ENCODE results near the gene RGS9. TPM values are rescaled to one million over a fixed set of nuclear protein-coding genes. Genes with fewer than 3 reads are reported as not detected.
"Not testable (repeated sequence)": the region's sequence is repeated elsewhere in the genome, so short reads cannot be mapped to it uniquely, and the experiment has no call there.

Gene RGS9
- polyA plus RNA-seq (2014; cell fraction: cytosol; rRNA removed), result 9.5 and 11.6 TPM in 2 replicates
- 5.3 and 5.7 TPM in 2 replicates for polyA plus RNA-seq (2014; cell fraction: nucleus; rRNA removed)

DNA sequence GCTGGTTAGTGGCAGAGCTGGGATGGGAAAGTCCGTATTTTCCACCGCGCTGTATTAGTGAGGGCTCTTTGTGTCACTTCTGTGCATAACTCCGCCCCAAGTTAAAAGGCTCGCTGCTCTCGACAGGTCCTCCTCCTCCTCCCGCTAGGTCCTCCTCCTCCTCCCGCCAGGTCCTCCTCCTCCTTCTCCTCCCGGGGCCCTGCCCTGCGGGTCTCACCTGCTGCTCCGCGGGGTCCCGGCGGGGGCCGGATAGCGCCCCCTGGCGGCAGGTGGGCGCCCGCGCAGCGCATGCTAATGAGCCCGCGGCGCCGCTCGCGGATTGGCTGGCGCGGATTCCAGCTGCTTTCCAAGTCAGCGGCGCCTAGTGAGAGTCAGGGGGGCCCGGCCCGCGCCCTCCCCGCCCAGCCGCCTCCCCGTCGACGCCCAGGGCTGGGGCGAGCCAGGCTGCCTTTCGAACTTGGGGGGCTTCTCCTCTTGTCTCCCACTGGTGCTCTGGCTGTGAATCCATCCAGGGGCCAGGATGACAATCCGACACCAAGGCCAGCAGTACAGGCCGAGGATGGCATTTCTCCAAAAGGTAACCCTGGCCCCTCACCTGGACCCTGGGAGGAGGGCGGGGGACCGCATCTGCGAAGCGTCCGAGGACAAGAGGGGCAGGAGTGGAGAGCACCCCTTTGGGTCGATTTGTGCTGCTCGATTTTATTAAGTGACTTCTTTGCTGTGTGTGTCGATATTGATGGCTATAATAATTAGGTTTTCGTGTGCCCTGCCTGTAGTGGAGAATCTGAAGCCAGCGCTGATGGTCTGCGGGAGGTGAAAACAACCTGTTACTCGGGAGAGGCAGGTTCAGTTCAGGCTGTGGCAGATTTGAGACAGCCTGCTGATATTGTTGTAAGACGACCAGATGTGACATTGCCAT, at the start of gene RGS9:
RGS9 (plus strand) TSS at position 350 of the 919 bp plus-strand sequence; CDS start at position 521, 171 bp downstream.
- peak; percentile 77 for DNase-seq (ENCODE audit: low spot score)

GRCh38 chr17:65088621-65089360, 48.4 kb upstream of the RGS9 start:
- DNase-seq (ENCODE audit: low spot score), result no peak

- DNase-seq (ENCODE audit: low spot score), result no peak
Observed at GRCh38 chr17:65092262-65092661, 44.9 kb upstream of the RGS9 start.

- not testable (repeated sequence) for DNase-seq (ENCODE audit: low spot score)
Observed at GRCh38 chr17:65092721-65093356, 44.3 kb upstream of the RGS9 start.

GRCh38 chr17:65093930-65094329, 43.2 kb upstream of the RGS9 start:
- DNase-seq (ENCODE audit: low spot score), result no peak

DNA sequence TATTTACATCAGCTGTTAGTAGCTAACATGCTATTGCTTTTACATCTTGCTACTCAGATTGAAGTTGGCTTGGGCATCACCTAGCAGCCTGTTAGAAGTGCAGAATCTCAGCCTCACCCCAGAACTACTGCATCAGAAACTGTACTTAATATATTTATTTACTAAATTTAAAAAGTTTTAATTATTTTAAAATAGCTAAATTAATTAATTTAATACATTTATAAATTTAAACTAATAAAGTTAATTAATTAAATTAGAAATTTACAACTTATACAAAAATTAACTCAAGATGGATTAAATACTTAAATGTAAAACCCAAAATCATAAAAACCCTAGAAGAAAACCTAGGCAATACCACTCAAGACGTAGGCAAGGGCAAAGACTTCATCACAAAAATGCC, 41.7 kb upstream of the RGS9 start:
- DNase-seq (ENCODE audit: low spot score), result no peak

DNA sequence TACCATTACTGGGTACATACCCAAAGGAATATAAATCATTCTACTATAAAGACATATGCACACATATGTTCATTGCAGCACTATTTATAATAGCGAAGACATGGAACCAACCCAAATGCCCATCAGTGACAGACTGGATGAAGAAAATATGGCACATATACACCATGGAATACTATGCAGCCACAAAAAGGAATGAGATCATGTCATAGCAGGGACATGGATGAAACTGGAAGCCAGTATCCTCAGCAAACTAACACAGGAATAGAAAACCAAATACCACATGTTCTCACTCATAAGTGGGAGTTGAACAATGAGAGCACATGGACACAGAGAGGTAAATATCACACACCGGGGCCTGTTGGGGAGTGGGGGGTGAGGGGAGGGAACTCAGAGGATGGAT, 40.8 kb upstream of the RGS9 start:
- not testable (repeated sequence) for DNase-seq (ENCODE audit: low spot score)

DNA sequence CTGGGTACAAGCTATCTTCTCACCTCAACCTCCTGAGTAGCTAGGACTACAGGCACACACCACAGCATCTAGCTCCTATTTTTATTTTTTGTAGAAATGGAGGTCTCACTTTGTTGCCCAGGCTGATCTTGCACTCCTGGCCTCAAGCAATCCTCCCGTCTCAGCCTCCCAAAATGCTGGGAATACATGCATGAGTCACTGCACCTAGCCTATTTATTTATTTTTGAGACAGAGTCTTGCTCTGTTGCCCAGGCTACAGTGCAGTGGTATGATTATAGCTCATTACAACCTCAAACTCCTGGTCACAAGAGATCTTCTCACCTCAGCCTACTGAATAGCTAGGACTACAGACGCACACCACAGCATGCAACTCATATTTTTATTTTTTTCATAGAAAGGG, 40.1 kb upstream of the RGS9 start:
- no peak for DNase-seq (ENCODE audit: low spot score)

DNA sequence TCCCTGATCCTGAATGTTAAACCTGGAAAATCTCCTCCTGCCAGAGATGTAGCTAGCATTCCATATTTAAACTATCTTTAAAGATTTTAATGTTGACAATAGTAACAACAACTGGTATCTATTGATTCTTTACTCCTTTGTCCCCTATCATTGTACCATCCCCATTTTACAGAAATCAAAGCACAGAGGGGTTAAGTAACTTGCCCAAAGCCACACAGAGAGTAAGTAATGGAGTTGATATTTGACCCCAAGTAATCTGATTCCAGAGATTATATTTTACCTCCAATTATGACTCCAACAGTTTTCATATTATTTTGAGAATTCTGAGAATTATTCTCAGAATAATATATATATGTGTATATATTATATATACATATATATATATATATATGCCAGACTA, 37.7 kb upstream of the RGS9 start:
- no peak for DNase-seq (ENCODE audit: low spot score)

DNA sequence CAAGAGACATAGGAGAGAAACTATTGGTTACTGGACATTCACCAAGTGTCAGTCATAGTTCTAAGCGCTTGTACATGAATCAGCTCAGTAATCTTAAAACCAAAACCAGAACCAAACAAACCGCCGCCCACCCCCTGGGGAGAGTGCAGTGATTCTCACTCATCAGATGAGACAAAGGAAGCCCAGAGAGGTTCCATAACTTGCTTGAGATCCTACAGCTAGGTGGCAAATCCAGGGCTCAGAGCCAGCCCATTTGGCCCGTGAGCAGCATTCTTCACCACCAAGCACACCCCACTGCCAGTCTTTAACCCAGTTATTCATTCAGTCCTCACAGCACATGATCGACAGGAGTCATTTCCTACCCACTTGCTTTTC, 37.2 kb upstream of the RGS9 start:
- DNase-seq (ENCODE audit: low spot score), result no peak

DNA sequence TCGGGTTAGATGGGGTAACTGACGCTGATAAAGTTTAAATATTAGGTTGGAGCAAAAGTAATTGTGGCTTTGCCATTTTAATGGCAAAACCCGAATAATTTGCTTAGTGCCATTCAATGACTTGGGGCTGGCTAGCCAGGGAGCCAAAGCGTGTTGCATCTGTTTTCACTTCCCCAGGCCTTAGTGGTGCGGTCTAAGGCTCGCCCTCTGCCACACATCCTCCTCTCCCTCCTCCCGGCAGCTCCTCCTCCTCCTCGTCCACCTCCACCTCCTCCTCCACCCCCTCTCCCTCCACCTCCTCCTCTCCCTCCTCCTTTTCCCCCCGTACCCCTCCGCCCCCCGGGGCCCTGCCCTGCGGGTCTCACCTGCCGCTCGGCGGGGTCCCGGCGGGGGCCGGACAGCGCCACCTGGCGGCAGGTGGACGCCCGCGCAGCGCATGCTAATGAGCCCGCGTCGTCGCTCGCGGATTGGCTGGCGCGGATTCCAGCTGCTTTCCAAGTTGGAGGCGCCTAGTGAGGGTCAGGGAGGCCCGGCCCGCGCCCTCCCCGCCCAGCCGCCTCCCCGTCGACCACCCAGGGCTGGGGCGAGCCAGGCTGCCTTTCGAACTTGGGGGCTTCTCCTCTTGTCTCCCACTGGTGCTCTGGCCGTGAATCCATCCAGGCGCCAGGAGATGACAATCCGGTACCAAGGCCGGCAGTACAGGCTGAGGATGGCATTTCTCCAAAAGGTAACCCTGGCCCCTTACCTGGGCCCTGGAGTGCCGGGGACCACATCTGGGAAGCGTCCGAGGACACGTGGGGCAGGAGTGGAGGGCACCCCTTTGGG, 36.6 kb upstream of the RGS9 start:
- DNase-seq (ENCODE audit: low spot score), result peak; percentile 83

GRCh38 chr17:65101371-65101770, 35.8 kb upstream of the RGS9 start:
- no peak for DNase-seq (ENCODE audit: low spot score)

- DNase-seq (ENCODE audit: low spot score), result no peak
Observed at GRCh38 chr17:65102235-65102634, 34.9 kb upstream of the RGS9 start.

GRCh38 chr17:65102788-65103187, 34.4 kb upstream of the RGS9 start:
- DNase-seq (ENCODE audit: low spot score), result no peak

- no peak for DNase-seq (ENCODE audit: low spot score)
Observed at GRCh38 chr17:65103431-65103830, 33.7 kb upstream of the RGS9 start.

DNA sequence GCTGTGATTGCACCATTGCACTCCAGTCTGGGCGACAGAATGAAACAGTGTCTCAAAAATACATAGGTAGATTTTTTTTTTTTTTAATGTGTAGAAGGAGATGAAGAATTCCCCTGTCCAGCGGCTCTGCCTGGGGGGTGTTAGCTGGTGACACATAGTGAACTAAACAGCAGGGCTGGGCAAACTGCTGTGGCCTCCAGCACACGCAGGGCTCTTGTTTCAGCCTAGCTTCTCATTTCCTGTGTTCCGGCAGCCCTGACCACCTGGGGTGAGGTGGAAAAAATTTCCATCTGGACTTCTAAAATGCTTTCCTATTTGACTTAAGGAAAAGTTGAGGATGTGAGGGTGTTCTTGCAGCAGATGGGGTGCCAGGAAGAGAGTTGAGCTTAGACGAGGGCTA, 33.3 kb upstream of the RGS9 start:
- DNase-seq (ENCODE audit: low spot score), result no peak

DNA sequence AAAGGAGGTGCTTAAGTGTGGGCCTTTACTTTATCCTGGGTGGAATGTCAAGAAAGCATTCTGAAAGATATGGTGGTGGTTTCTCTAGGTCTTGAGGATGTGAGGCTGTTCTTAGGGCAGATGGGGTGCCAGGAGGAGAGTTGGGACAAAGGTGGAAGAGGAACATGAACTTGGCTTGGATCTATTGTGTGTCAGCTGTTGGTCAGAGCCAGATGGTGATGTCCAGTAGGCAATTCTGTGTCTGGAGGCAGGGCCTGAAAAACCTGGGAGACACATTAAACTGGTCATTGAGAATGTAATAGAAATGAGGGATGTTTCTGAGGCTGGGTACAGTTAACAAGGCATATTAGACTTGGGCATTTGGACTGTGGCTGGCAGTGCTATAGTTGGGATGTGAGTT, 32.6 kb upstream of the RGS9 start:
- DNase-seq (ENCODE audit: low spot score), result no peak

- no peak for DNase-seq (ENCODE audit: low spot score)
Observed at GRCh38 chr17:65104973-65105372, 32.2 kb upstream of the RGS9 start.

GRCh38 chr17:65108152-65108551, 29.0 kb upstream of the RGS9 start:
- DNase-seq (ENCODE audit: low spot score), result no peak

DNA sequence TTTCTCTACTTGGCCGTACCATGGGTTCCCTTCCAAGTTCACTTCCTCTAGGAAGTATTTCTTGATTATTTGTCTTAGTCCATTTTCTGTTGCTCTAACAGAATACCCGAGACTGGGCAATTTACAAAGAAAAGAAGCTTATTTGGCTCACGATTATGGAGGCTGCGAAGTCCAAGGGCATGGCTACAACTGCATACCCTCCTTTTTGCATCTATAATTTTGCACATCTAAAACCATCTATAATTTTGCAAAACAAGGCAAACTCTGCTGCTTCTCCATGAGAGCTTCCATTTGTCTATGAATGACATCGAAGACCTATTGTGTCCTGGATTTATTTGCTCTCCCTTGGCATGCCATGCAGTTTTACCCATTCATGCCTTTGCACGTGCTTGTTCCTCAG, 27.6 kb upstream of the RGS9 start:
- DNase-seq (ENCODE audit: low spot score), result no peak

DNA sequence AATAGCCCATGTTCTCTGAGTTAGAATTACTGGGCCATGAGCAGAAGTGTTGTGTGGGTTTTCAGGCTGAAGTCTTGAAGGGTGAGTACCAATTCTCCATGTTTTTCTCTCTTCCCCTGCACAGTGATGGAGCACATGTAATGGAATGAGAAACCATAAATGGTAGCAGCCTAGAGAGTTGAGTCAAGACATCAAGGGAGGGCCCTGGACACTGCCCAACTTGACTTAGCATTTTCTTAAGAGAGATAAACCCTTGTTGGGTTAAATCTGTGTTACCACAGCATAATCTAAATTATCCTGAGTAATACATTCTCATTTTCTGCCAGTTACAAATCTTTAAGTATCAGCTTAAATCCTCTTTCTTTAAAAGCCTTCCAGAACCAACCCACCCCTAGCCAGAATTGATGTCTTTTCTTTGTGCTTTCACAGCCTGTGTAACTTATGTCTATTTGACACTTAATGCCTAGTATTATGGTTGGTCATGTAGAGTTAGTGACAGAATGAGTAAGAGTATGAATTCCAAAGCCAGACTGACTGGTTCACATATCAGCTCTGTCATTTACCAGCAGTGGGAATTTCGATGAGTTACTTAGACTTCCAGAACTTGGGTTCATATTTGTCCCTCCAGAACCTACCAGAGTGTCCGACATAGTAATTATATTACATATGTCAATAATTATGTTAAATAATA, 27.0 kb upstream of the RGS9 start:
- no peak for DNase-seq (ENCODE audit: low spot score)

Data from SK-N-DZ (cell line).